Measurements from ENCODE around the gene GVQW3.

DNA sequence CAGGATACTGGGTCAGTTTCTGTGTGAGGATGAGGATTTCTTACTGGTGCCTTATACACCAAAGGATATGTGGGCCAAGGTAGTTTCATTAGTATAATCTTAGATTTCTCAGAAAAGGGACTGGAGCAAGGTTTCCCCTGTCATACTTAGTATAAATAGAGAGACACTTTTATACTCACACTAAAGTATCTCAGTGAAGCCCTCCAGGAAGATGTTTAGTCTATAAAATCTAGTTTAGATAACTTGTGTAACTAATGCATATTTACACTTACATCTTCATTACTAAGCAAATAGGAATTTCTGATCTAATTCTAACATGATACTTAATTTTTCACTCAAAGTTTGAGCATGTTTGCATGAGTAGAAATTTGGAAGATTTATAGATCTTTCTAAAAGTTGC, 74.8 kb downstream of the GVQW3 start:
- TF ChIP-seq, protein P1, sequence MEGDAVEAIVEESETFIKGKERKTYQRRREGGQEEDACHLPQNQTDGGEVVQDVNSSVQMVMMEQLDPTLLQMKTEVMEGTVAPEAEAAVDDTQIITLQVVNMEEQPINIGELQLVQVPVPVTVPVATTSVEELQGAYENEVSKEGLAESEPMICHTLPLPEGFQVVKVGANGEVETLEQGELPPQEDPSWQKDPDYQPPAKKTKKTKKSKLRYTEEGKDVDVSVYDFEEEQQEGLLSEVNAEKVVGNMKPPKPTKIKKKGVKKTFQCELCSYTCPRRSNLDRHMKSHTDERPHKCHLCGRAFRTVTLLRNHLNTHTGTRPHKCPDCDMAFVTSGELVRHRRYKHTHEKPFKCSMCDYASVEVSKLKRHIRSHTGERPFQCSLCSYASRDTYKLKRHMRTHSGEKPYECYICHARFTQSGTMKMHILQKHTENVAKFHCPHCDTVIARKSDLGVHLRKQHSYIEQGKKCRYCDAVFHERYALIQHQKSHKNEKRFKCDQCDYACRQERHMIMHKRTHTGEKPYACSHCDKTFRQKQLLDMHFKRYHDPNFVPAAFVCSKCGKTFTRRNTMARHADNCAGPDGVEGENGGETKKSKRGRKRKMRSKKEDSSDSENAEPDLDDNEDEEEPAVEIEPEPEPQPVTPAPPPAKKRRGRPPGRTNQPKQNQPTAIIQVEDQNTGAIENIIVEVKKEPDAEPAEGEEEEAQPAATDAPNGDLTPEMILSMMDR (IDR thresholded peaks at IDR 0.05): no peak
- TF ChIP-seq POLR2A (IDR thresholded peaks at IDR 0.05): no peak

Data from tibial nerve (tissue), 3 donors.